Measurements from ENCODE around the gene LAMB2. TPM values are rescaled to one million over a fixed set of nuclear protein-coding genes. Genes with fewer than 3 reads are reported as not detected.

The LAMB2 gene
- total RNA-seq, 1 donor = 78.9 TPM

GRCh38 chr3:49161808-49162530 is 29.1 kb upstream of the LAMB2 start:
- no peak for DNase-seq (ENCODE audit: low read depth in 2 of 3, low spot score in 2 of 3)

DNA sequence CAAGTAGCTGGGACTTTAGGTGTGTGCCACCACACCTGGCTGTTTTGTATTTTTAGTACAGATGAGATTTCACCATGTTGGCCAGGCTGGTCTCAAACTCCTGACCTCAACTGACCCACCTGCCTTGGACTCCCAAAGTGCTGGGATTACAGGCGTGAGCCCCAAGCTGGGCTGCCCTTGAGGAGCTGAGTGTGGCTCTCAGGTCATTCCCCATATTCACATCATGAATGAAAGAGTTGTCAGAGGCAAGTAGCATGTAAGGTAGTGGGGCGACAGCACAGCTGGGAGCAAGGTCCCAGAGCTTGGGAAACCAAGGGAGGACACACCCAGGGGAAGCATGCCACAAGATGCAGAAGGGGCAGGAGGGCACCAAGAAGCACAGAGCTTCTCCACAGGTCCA is 28.3 kb upstream of the LAMB2 start:
- no peak for DNase-seq (ENCODE audit: low read depth in 2 of 3, low spot score in 2 of 3)

DNA sequence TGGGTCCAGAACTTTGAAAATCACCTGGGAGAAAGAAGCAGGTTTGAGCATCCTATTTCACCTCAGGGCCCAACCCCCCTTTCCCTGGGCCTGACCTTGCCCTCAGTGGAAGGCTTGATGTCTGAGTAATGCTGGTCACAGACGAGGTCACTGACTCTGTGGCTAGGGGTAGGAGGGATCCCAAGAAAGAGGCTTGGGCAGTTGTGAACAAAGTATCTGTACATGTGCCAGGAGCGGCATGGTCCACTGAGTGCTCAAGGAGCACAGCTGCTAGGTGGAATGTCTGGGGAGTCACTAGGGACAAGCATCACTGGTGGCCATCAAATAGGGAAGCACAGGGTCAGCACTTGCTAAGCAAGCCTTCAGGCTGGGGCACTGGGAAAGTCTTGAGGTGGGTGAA is 25.9 kb upstream of the LAMB2 start:
- no peak for DNase-seq (ENCODE audit: low read depth in 2 of 3, low spot score in 2 of 3)

GRCh38 chr3:49158103-49158709 is 25.4 kb upstream of the LAMB2 start:
- DNase-seq (ENCODE audit: low read depth in 2 of 3, low spot score in 2 of 3) = peak in 2 of 3 donors; percentile 49 to 60

DNA sequence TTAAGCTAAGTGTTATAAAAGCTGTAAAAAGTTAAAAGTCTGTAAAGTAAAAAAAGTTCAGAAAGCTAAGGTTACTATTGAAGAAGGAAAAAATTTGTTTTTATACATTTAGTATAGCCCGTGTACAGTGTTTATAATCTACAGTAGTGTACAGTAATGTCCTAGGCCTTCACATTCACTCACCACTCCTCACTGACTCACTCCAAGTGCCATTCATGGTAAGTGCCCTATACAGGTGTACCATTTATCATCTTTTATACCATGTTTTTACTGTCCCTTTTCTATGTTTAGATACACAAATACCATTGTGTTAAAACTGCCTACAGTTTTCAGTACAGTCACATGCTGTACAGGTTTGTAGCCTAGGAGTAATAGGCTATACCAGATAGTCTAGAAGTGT is 24.4 kb upstream of the LAMB2 start:
- DNase-seq (ENCODE audit: low read depth in 2 of 3, low spot score in 2 of 3) = no peak

- no peak for DNase-seq (ENCODE audit: low read depth in 2 of 3, low spot score in 2 of 3)
Measured at GRCh38 chr3:49153349-49153912, 20.6 kb upstream of the LAMB2 start.

DNA sequence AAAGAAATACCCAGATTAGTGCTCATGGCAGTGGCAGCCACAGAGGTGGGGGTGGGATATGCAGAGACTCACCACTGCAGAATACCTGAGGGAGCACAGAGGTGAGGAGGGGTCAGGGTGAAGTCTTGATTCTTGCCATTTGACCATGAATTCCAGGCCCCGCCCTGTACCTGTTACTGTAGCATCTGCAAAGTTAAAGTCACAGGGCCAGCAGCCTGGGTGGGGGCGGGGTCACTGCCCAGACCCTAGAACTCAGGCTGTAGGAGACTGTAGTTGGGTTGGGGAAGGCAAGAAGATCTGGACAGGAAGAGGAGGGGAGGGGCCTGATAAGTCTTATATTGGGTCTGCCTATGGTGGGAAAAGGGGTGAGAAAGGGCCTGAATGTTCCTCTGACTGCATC is 18.8 kb upstream of the LAMB2 start:
- no peak for DNase-seq (ENCODE audit: low read depth in 2 of 3, low spot score in 2 of 3)

DNA sequence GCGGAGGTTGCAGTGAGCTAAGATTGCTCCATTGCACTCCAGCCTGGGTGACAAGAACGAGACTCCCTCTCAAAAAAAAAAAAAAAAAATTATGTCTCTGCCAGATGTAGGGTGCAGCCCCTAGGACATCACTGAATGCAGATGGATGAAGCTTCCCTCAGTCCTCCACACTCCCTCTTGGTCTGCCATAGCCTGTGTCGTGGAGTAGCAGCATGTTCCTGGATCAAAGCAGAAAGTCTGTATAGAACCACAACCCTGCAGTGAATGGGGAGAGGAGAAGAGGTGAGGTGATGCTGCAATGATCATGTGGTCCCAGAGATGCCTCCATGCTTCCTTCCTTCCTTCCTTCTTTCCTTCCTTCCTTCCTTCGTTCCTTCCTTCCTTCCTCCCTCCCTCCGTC is 15.3 kb upstream of the LAMB2 start:
- DNase-seq (ENCODE audit: low read depth in 2 of 3, low spot score in 2 of 3) = no peak

GRCh38 chr3:49140080-49140479 is 7.2 kb upstream of the LAMB2 start:
- no peak for DNase-seq (ENCODE audit: low read depth in 2 of 3, low spot score in 2 of 3)

GRCh38 chr3:49135499-49135898 is 2.6 kb upstream of the LAMB2 start:
- no peak for DNase-seq (ENCODE audit: low read depth in 2 of 3, low spot score in 2 of 3)

DNA sequence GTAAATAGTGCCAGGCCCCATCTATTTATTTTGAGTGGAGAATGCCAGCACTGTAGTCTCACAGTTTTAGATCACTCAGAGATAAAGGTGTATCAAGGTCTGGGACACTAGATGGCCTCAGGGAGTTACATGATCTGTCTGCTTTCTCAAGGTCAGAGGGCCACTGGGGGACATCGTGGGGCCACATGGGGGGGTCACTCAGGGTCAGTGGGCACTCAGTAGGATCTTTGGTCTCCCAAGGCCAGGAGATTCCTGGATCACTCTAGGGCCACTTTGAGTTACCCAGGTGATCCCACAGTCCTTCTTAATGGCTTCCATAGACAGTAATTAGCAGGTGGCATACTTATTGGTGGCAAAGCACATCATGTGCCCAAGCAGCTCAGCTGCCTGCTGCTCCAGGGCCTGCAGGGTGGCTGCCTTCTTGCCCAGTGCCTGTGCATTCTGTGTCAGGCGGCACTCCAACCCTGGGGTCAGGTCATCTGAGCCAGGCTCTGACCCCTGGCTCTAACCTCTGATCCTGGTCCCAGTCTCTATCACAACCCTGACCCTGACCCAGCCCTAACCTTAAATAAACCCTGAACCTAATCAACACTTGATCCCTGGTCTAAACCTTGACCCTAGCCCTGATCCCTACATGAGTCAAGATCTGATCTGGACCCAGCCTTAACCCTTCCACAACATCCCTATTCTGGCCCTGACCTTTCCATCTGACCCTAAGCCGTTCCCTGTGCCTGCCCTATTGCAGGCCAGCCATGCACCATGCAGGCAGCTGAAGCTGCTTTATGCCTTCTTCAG is 1.8 kb upstream of the LAMB2 start:
- no peak for DNase-seq (ENCODE audit: low read depth in 2 of 3, low spot score in 2 of 3)

DNA sequence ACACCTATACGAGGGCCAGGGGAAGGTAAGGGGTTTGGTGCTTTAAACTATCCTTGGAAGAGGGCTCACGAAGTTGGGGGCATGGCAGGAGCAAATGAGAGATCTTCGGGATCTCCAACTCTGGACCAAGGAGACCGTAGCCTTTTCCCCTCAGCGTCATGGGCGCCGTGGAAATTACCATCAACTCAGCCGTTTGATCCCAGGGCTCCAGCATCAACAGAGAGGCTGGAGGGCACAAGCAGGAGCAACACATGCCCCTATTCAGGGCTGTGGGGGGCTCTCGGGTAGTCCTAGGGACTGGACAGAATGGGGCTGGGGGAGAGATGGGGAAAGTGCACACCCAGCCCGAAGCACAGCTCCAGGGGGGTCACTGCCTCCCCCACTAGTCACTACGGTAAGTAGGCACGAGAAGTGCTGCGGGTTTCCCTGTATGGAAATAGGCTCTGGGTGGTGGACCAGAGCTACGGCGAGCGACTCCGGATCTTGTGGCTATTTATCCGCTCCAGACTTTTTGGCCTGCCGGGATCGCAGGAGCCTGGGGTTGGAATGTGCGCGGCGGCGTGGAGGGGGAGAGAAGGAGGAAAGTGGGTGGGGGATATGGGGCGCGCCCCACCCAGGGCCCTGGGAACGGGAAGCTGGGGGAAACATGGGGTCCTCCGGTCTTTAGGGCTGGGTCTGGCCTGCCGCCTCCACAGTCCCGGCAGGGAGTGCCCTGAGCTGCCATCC is 539 bp upstream of the LAMB2 start:
- peak in 1 of 3 donors; percentile 41 for DNase-seq (ENCODE audit: low read depth in 2 of 3, low spot score in 2 of 3)

DNA sequence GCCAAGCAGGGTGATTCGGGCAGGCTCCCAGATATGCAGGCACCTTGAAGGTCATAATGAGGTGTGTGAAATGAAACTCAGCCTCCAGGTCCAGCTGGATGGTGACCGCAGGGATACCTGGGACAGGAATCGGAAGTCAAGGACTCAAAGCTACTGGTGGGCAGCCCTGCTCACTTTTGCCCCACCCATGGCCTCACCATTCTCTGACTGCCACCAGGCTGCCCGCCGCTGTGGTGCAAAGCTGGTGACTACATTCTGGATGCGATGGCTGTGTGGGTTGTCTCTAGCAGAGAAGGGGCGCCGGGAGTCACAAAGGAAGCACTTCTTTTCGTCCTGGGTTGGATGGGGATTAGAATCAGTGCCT is 795 bp downstream of the LAMB2 start:
- DNase-seq (ENCODE audit: low read depth in 2 of 3, low spot score in 2 of 3) = no peak

GRCh38 chr3:49131576-49131975 is 1.3 kb downstream of the LAMB2 start:
- DNase-seq (ENCODE audit: low read depth in 2 of 3, low spot score in 2 of 3) = no peak

DNA sequence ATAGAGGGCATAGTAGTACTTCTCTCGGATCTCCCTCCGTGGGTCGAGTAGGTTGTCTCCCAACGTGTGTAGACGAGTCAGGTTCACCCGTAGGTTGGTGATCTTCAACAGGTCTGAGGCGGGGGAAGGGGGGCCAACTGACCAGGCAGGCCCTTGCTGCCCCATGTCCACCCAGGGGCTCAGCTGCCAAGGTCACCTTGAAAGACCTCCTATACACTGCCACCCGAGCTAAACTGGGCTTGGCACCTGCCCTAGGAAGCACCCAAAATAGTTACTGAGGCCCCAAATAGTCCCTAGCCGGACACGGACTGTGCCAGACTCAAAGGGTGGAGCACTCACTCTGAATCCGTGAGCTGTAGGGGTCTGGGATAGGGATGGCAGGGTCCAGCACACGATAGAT is 1.8 kb downstream of the LAMB2 start:
- DNase-seq (ENCODE audit: low read depth in 2 of 3, low spot score in 2 of 3) = no peak

GRCh38 chr3:49124991-49125670 is 7.7 kb downstream of the LAMB2 start:
- DNase-seq (ENCODE audit: low read depth in 2 of 3, low spot score in 2 of 3) = no peak

GRCh38 chr3:49124203-49124602 is 8.6 kb downstream of the LAMB2 start:
- DNase-seq (ENCODE audit: low read depth in 2 of 3, low spot score in 2 of 3) = no peak

DNA sequence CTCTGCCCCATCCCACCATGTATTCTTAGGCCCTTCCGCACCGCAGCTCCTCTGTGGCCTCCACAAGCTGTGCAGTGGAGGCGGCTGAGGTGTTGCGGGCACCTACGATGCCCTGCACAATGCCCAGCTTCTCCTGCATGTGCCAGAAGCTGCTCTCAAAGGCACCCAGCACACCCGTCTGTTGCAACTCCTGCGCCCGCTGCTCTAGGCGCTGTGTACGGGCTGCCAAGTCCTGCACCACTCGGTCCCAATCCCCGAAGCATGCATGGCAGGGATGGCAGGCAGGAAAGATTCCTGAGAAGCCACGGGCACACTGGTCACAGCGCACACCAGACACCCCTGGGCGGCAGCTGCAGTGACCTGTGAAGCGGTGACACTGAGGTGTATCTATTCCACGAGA is 9.2 kb downstream of the LAMB2 start:
- no peak for DNase-seq (ENCODE audit: low read depth in 2 of 3, low spot score in 2 of 3)

GRCh38 chr3:49122886-49123545 is 9.8 kb downstream of the LAMB2 start:
- no peak for DNase-seq (ENCODE audit: low read depth in 2 of 3, low spot score in 2 of 3)

DNA sequence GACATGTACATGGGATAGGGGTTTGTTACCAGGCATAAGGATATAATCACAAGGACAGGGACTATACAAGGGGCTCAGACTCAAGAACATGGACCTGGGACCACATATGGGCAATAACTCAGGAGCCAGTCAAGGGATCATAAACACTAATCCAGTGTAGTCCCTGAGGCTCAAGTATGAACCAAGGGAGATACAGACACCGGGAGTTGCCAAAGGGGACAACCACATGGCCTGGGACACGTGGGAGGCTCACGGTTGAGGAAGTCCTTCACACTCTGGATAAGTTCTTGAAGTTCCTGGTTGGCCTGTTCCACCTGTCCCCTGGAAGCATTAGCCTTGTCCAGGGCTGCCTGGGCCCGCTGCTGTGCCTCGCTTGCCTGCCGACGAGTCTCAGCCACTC is 10.4 kb downstream of the LAMB2 start:
- no peak for DNase-seq (ENCODE audit: low read depth in 2 of 3, low spot score in 2 of 3)

All from hematopoietic multipotent progenitor cell (in vitro differentiated cells).